WTC11 (cell line): ENCODE measurements around the gene TMEM127. TPM values are rescaled to one million over a fixed set of nuclear protein-coding genes. Genes with fewer than 3 reads are reported as not detected.
"Not testable (repeated sequence)": the region's sequence is repeated elsewhere in the genome, so short reads cannot be mapped to it uniquely, and the experiment has no call there.

ENCODE experiments used
- ATAC-seq: fragments of 200-7000 bp; cut with Tn5 transposase; 2 replicates; pipeline ENCODE4 v1.10.0; 2021; ENCODE audit warnings: mild to moderate bottlenecking, moderate library complexity
- CTCF ChIA-PET: fragments of 300-600 bp; sonication (Branson Sonifier 250); formaldehyde crosslinking; loops from one replicate; lab custom pipeline; 2021; ENCODE audit warnings: antibody characterized with exemption; lab: Charles Lee
- POLR2A ChIA-PET: fragments of 350-600 bp; sonication (Branson Sonifier 250); formaldehyde crosslinking; loops from one replicate; lab custom pipeline; 2021; ENCODE audit warnings: antibody characterized with exemption; lab: Charles Lee
- DNase-seq: peaks from one replicate; pipeline ENCODE4 v3.0.0; 2021; ENCODE audit warnings: low spot score
- H3K27ac Mint-ChIP-seq: 2 replicates; pipeline ENCODE4 v1.8.0; 2021; ENCODE audit warnings: mixed read lengths
- H3K27me3 Mint-ChIP-seq: 2 replicates; pipeline ENCODE4 v1.8.0; 2021; ENCODE audit warnings: low read depth, mild to moderate bottlenecking, moderate library complexity, mixed read lengths
- H3K36me3 Mint-ChIP-seq: 2 replicates; pipeline ENCODE4 v1.8.0; 2021; ENCODE audit warnings: mixed read lengths
- H3K4me1 Mint-ChIP-seq: 2 replicates; pipeline ENCODE4 v1.8.0; 2022; ENCODE audit warnings: mixed read lengths
- H3K4me3 Mint-ChIP-seq: 2 replicates; pipeline ENCODE4 v1.8.0; 2021; ENCODE audit warnings: mild to moderate bottlenecking, moderate library complexity, mixed read lengths
- H3K9me3 Mint-ChIP-seq: 2 replicates; pipeline ENCODE4 v1.8.0; 2021; ENCODE audit warnings: mixed read lengths
- E2F5 ChIP-seq: sonication (generic); formaldehyde crosslinking; IDR thresholded peaks from 2 replicates; pipeline ENCODE4 v1.8.1; 2022; ENCODE audit warnings: mild to moderate bottlenecking, moderate library complexity, missing genetic modification reagents
- ESRRA ChIP-seq: sonication (generic); formaldehyde crosslinking; IDR thresholded peaks from 2 replicates; pipeline ENCODE4 v1.8.1; 2022; ENCODE audit warnings: mild to moderate bottlenecking, missing genetic modification reagents, borderline replicate concordance
- FOXK1 ChIP-seq: sonication (generic); formaldehyde crosslinking; IDR thresholded peaks from 2 replicates; pipeline ENCODE4 v1.8.0; 2022; ENCODE audit warnings: mild to moderate bottlenecking, moderate library complexity, missing genetic modification reagents
- FOXP1 ChIP-seq: sonication (generic); formaldehyde crosslinking; IDR thresholded peaks from 2 replicates; pipeline ENCODE4 v1.8.0; 2022; ENCODE audit warnings: missing genetic modification reagents, mild to moderate bottlenecking, moderate library complexity, borderline replicate concordance
- GTF2I ChIP-seq: fragments of 250-450 bp; sonication (Bioruptor Pico); conservative IDR thresholded peaks from 2 replicates; pipeline ENCODE4 v1.4.0; 2021; ENCODE audit warnings: mild to moderate bottlenecking
- IRF2 ChIP-seq: sonication (generic); formaldehyde crosslinking; IDR thresholded peaks from 2 replicates; pipeline ENCODE4 v1.8.0; 2022; ENCODE audit warnings: low read depth, missing genetic modification reagents, borderline replicate concordance
- JAZF1 ChIP-seq: fragments of 250-450 bp; sonication (Bioruptor Pico); IDR thresholded peaks from 2 replicates; pipeline ENCODE4 v1.9.0; 2021; ENCODE audit warnings: moderate library complexity, mild to moderate bottlenecking, inconsistent platforms
- JUN ChIP-seq: sonication (generic); formaldehyde crosslinking; IDR thresholded peaks from 2 replicates; pipeline ENCODE4 v1.8.0; 2023; ENCODE audit warnings: mild to moderate bottlenecking, missing genetic modification reagents
- MXD4 ChIP-seq: fragments of 250-450 bp; sonication (Bioruptor Pico); IDR thresholded peaks from 2 replicates; pipeline ENCODE4 v1.8.0; 2021; ENCODE audit warnings: mild to moderate bottlenecking, moderate library complexity, borderline replicate concordance
- NFE2L1 ChIP-seq: sonication (generic); formaldehyde crosslinking; IDR thresholded peaks from 2 replicates; pipeline ENCODE4 v1.8.1; 2023; ENCODE audit warnings: missing genetic modification reagents
- NR3C1 ChIP-seq: sonication (generic); formaldehyde crosslinking; conservative IDR thresholded peaks from 2 replicates; pipeline ENCODE4 v1.8.1; 2023; ENCODE audit warnings: low read depth, mild to moderate bottlenecking, missing genetic modification reagents
- SMAD3 ChIP-seq: sonication (generic); formaldehyde crosslinking; IDR thresholded peaks from 2 replicates; pipeline ENCODE4 v1.8.0; 2022; ENCODE audit warnings: missing genetic modification reagents, mild to moderate bottlenecking, borderline replicate concordance
- SOX15 ChIP-seq: fragments of 250-450 bp; sonication (Bioruptor Pico); IDR thresholded peaks from 2 replicates; pipeline ENCODE4 v1.9.0; 2021; ENCODE audit warnings: mild to moderate bottlenecking
- STAT6 ChIP-seq: sonication (generic); formaldehyde crosslinking; conservative IDR thresholded peaks from 2 replicates; pipeline ENCODE4 v1.8.1; 2023; ENCODE audit warnings: mild to moderate bottlenecking, low read depth, missing genetic modification reagents, moderate library complexity
- TCF7 ChIP-seq: sonication (generic); formaldehyde crosslinking; IDR thresholded peaks from 2 replicates; pipeline ENCODE4 v1.8.0; 2022; ENCODE audit warnings: mild to moderate bottlenecking, low read depth, missing genetic modification reagents, moderate library complexity
- TEAD1 ChIP-seq: sonication (generic); formaldehyde crosslinking; IDR thresholded peaks from 2 replicates; pipeline ENCODE4 v1.8.0; 2022; ENCODE audit warnings: mild to moderate bottlenecking, missing genetic modification reagents
- ZBTB21 ChIP-seq: sonication (generic); formaldehyde crosslinking; IDR thresholded peaks from 2 replicates; pipeline ENCODE4 v1.8.1; 2023; ENCODE audit warnings: mild to moderate bottlenecking, missing genetic modification reagents, borderline replicate concordance
- ZNF396 ChIP-seq: fragments of 250-450 bp; sonication (Bioruptor Pico); IDR thresholded peaks from 2 replicates; pipeline ENCODE4 v1.8.0; 2021; ENCODE audit warnings: mild to moderate bottlenecking, moderate library complexity, borderline replicate concordance
- ZNF416 ChIP-seq: fragments of 250-450 bp; sonication (Bioruptor Pico); IDR thresholded peaks from 2 replicates; pipeline ENCODE4 v1.9.0; 2021; ENCODE audit warnings: mild to moderate bottlenecking, inconsistent platforms
- ZNF423 ChIP-seq: fragments of 250-450 bp; sonication (Bioruptor Pico); IDR thresholded peaks from 2 replicates; pipeline ENCODE4 v2.1.2; 2022; ENCODE audit warnings: mild to moderate bottlenecking, moderate library complexity
- total RNA-seq: library from RNA; stranded (reverse); gene quantifications from 3 replicates; pipeline ENCODE4 v1.2.3, GENCODE V29; 2021
- TF ChIP-seq, protein P1 (sequence below): sonication (generic); formaldehyde crosslinking; IDR thresholded peaks from 2 replicates; pipeline ENCODE4 v1.8.0; 2022; ENCODE audit warnings: mild to moderate bottlenecking, missing genetic modification reagents
- TF ChIP-seq, protein P2 (sequence below): sonication (generic); formaldehyde crosslinking; IDR thresholded peaks from 2 replicates; pipeline ENCODE4 v1.8.1; 2023; ENCODE audit warnings: mild to moderate bottlenecking, missing genetic modification reagents
- TF ChIP-seq, protein P3 (sequence below): sonication (generic); formaldehyde crosslinking; IDR thresholded peaks from 2 replicates; pipeline ENCODE4 v1.8.1; 2023; ENCODE audit warnings: mild to moderate bottlenecking, missing genetic modification reagents

The TMEM127 gene
- total RNA-seq, 1 experiment from 2014 or later = 22.9 TPM

DNA sequence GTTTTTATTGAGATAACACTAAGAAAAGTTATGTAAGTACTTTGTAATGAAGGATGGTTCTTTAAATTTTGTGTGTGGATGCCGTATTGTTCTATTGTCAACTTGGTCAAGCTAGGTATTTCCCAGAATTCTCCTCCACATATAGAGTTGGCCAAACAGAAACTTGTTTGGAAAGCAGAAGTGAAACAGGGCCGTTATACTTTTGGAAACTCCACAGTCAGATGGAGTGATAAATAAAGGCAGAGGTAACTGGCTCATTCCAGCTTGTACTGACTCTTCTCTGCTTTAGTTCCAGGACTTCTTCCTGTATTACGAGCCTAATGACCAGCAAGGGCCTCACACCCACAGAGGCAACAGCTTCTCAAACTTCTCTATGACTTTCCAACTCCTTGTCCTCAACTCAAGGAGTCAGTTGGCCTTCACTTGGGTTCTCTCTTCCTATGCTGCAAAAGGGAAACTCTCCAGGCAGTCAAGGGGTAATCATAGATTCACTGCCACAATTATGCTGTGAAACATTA is 40.7 kb downstream of the TMEM127 start:
- CTCF ChIA-PET = no interaction called here
- Mint-ChIP-seq H3K9me3 (no peaks in the 10 kb centered on the region), H3K36me3 (no peaks in the 10 kb centered on the region), H3K27me3 (no peaks in the 10 kb centered on the region), H3K27ac (no peak overlapping the region), H3K4me1 (peaks cover 12% of the 10 kb centered on the region), H3K4me3 (no peak overlapping the region)
- POLR2A ChIA-PET = no interaction called here
- no peak for TF ChIP-seq ZNF396
- TF ChIP-seq E2F5 (CRISPR knock-in tag) = no peak
- no peak for TF ChIP-seq NR3C1
- no peak for TF ChIP-seq SOX15 (CRISPR knock-in tag)
- TF ChIP-seq, protein P1, sequence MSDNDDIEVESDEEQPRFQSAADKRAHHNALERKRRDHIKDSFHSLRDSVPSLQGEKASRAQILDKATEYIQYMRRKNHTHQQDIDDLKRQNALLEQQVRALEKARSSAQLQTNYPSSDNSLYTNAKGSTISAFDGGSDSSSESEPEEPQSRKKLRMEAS (CRISPR knock-in tag) = no peak
- TF ChIP-seq FOXP1 (CRISPR knock-in tag) = no peak
- no peak for TF ChIP-seq MXD4 (CRISPR knock-in tag)
- TF ChIP-seq ZBTB21 (CRISPR knock-in tag) = no peak
- TF ChIP-seq IRF2 (CRISPR knock-in tag) = no peak
- no peak for TF ChIP-seq ZNF423 (CRISPR knock-in tag)
- no peak for TF ChIP-seq NFE2L1 (CRISPR knock-in tag)
- TF ChIP-seq, protein P2, sequence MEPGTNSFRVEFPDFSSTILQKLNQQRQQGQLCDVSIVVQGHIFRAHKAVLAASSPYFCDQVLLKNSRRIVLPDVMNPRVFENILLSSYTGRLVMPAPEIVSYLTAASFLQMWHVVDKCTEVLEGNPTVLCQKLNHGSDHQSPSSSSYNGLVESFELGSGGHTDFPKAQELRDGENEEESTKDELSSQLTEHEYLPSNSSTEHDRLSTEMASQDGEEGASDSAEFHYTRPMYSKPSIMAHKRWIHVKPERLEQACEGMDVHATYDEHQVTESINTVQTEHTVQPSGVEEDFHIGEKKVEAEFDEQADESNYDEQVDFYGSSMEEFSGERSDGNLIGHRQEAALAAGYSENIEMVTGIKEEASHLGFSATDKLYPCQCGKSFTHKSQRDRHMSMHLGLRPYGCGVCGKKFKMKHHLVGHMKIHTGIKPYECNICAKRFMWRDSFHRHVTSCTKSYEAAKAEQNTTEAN (CRISPR knock-in tag) = no peak
- no peak for TF ChIP-seq ZNF416
- TF ChIP-seq GTF2I = no peak
- ATAC-seq (no peak), DNase-seq (no peak)

- H3K36me3 Mint-ChIP-seq, H3K4me3 Mint-ChIP-seq, CTCF ChIA-PET, POLR2A ChIA-PET, H3K9me3 Mint-ChIP-seq, H3K27me3 Mint-ChIP-seq, H3K27ac Mint-ChIP-seq, ATAC-seq, DNase-seq: not testable (repeated sequence)
- peaks cover 12% of the 10 kb centered on the region for H3K4me1 Mint-ChIP-seq
These were observed 44.7 kb downstream of the TMEM127 start for GRCh38 chr2:96221106-96221505.

DNA sequence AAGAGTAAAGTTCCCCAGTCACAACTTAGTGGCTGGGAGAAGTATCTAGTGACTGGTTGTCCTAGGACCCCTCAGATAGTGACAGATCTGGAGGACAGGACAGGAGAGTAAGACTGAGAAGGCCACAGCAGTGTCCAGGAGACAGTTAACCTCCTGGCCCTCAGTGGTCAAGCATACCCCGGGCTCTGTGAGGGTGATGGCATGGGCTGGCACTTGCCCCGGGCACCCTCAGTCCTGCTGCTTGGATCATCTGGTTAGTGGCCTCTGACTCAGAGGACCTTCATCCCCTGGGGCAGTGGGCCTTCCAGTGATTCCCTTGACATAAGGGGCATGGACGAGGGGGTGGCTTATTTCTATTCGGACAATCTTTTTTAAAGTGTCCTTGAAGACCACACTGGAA is 45.8 kb downstream of the TMEM127 start:
- H3K4me3 Mint-ChIP-seq, CTCF ChIA-PET, H3K27ac Mint-ChIP-seq, POLR2A ChIA-PET, ATAC-seq, H3K9me3 Mint-ChIP-seq, H3K27me3 Mint-ChIP-seq, DNase-seq, H3K36me3 Mint-ChIP-seq: not testable (repeated sequence)
- H3K4me1 Mint-ChIP-seq = peaks cover 12% of the 10 kb centered on the region

GRCh38 chr2:96218508-96219131 is 47.2 kb downstream of the TMEM127 start:
- POLR2A ChIA-PET = no interaction called here
- Mint-ChIP-seq H3K27me3 (no peaks in the 10 kb centered on the region), H3K27ac (no peak overlapping the region), H3K4me3 (no peak overlapping the region), H3K4me1 (peaks cover 12% of the 10 kb centered on the region), H3K9me3 (no peaks in the 10 kb centered on the region), H3K36me3 (no peaks in the 10 kb centered on the region)
- DNase-seq = no peak
- no peak for ATAC-seq
- CTCF ChIA-PET = no interaction called here
- TF ChIP-seq TEAD1 (CRISPR knock-in tag) (no peak), ESRRA (no peak), SMAD3 (CRISPR knock-in tag) (no peak), E2F5 (CRISPR knock-in tag) (no peak), STAT6 (CRISPR knock-in tag) (no peak), FOXK1 (CRISPR knock-in tag) (no peak), TCF7 (no peak), JUN (no peak), JAZF1 (CRISPR knock-in tag) (no peak)
- TF ChIP-seq, protein P3, sequence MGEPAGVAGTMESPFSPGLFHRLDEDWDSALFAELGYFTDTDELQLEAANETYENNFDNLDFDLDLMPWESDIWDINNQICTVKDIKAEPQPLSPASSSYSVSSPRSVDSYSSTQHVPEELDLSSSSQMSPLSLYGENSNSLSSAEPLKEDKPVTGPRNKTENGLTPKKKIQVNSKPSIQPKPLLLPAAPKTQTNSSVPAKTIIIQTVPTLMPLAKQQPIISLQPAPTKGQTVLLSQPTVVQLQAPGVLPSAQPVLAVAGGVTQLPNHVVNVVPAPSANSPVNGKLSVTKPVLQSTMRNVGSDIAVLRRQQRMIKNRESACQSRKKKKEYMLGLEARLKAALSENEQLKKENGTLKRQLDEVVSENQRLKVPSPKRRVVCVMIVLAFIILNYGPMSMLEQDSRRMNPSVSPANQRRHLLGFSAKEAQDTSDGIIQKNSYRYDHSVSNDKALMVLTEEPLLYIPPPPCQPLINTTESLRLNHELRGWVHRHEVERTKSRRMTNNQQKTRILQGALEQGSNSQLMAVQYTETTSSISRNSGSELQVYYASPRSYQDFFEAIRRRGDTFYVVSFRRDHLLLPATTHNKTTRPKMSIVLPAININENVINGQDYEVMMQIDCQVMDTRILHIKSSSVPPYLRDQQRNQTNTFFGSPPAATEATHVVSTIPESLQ (CRISPR knock-in tag) = no peak
